Astrocyte of the spinal cord (primary cell): ENCODE measurements around the gene MIEN1.

Experiments used
- DNase-seq: peaks from one replicate; pipeline ENCODE4 v3.0.0; 2011; ENCODE audit warnings: low read depth, low spot score
- H3K4me3 ChIP-seq: 2 replicates; pipeline ENCODE4 v1.5.1; 2011; ENCODE audit warnings: low read depth, mild to moderate bottlenecking, low read length, moderate library complexity
- in situ Hi-C: cut with HindIII; loops from 2 replicates; pipeline ENCODE4 v1.10.0; 2017; ENCODE audit warnings: low sequenced_read_pairs
- TF ChIP-seq, protein P1 (sequence below): IDR thresholded peaks from 2 replicates; pipeline ENCODE4 v1.5.1; 2012; ENCODE audit warnings: low read depth, mild to moderate bottlenecking, low read length, inconsistent platforms

MIEN1 gene

DNA sequence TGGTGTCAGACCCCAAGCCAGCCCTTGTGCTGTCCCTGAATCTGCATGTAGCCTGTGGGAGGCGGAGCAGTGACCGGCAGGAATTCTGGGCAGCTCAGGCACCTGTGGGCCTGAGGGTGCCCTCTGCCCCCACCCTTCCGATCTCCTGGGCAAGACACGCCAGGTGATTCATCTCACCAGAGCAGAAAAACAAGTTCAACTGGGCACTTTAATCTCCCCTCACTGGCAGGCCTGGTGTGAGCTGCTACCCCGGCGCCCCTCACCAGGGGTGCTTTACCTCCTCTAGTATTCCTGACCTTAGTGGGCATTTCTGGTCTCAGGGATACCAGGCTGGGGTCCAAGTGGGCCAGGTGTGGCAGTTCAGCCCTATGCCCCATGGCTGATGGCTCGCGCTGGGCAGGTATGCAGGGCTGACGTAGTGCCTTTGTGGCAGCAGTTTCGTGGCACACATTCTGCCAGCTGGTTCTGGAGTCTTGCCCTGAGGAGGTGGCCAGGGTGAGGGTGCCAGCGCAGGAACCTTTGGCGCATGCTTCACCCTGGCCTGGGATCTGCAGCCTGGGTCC lies 24.5 kb downstream of the MIEN1 start:
- in situ Hi-C loops = no loop called here
- TF ChIP-seq, protein P1, sequence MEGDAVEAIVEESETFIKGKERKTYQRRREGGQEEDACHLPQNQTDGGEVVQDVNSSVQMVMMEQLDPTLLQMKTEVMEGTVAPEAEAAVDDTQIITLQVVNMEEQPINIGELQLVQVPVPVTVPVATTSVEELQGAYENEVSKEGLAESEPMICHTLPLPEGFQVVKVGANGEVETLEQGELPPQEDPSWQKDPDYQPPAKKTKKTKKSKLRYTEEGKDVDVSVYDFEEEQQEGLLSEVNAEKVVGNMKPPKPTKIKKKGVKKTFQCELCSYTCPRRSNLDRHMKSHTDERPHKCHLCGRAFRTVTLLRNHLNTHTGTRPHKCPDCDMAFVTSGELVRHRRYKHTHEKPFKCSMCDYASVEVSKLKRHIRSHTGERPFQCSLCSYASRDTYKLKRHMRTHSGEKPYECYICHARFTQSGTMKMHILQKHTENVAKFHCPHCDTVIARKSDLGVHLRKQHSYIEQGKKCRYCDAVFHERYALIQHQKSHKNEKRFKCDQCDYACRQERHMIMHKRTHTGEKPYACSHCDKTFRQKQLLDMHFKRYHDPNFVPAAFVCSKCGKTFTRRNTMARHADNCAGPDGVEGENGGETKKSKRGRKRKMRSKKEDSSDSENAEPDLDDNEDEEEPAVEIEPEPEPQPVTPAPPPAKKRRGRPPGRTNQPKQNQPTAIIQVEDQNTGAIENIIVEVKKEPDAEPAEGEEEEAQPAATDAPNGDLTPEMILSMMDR = no peak
- no peak for DNase-seq
- H3K4me3 ChIP-seq = no peak overlapping the region

DNA sequence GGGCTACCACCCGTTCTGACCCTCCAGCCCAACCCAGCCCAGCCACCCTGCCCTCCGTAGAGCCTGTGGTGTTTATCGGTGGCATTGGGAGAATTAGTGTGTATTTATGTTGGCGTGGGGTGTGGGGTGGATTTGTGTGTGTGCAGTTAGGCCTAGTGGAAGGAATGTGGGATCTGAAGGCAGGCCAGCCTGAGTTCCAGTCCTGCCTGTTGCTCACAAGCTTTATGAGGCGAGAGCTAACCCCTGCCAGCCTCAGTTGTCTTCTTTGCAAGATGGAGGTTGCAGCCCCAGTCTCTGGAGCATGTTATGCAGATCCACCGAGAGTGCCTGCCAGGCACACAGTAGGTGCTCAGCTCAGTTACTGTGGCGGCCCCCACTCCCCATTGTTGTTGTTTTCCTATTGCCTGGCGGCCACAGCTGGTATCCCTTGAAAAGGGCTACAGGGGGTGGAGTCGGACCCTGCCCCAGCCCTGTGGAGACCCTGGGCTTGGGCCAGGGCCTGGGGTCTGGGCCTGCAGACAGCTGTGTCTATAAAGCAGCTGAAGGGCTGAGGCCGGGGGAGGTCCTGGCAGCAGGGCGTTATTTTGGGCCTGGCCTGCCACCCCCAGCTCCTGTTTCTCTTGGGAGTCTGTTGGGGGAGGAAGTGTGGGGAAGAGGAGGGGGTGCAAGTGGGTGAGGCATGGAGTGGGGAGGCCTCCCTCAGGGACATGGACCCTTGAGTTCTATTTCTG lies 25.3 kb downstream of the MIEN1 start:
- in situ Hi-C loops = no loop called here
- DNase-seq = peak; percentile 29
- TF ChIP-seq, protein P1 = peak; percentile 33
- no peak overlapping the region for H3K4me3 ChIP-seq

DNA sequence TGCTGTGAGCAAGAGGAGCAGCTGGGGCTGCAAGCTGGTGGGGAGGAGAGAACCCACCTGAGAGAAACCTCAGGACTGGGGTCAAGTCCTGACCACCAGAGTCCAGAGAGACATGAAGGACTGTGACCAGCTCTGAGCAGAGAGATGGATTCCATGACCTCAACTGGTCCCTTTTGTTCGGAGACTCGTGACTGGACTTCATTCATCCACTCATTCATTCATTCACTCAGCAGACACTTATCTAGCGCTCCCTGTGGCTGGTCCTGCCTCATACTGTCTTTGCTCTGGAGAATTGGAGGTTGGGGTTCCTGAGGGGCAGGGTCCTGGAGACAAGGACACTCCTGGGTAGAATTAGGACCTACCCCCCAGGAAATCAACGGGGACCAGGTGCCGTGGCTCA lies 26.4 kb downstream of the MIEN1 start:
- no peak overlapping the region for H3K4me3 ChIP-seq
- DNase-seq = no peak
- TF ChIP-seq, protein P1 = no peak
- in situ Hi-C loops = no loop called here

DNA sequence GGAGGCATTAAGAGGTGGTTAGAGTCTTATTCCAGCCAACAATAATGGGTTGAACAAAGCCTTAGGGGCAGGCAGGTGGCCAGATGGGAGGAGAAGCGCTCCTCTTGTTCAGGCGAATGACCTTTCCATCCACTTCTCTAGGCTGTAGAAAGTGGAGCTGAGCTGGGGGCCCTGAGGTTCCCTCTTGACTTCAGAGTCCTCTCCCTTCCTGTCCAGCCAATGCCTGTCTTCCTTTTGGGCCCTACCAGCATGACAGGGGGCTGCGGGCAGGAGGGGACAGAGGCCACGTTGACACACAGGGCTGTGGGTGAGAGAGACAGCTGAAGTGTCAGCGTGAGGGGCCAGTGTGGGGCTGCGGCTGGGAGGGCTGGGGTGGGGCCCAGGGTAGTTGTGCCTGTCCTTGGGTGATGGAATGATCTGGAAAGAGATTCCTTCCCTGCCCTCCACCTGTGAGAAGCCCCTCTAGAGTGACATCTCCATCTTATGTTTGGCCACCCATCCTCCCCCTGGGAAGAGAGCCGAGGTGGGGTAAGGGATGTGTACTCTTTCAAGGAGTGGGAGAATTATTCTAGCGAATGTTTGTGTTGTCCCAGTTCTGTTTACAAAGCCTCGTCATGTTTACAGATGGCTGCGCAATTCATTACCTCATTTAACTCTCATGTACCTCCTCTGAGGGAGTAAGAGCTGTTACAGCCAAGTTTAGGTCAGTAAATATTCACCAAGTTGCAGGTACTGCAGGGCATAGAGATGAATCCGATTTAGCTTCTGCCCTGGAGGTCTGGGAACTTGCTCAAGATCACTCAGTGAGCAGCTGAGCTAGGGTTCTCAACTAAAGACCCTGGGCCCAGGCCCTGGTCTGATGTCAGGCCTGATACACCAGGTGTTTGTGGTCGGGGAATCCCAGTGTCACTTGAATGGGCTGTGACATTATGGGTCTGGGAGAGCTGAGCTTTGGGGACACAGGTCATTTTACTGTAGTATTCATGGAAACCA lies 27.1 kb downstream of the MIEN1 start:
- TF ChIP-seq, protein P1 = no peak
- in situ Hi-C loops = no loop called here
- DNase-seq = no peak
- H3K4me3 ChIP-seq = no peak overlapping the region

DNA sequence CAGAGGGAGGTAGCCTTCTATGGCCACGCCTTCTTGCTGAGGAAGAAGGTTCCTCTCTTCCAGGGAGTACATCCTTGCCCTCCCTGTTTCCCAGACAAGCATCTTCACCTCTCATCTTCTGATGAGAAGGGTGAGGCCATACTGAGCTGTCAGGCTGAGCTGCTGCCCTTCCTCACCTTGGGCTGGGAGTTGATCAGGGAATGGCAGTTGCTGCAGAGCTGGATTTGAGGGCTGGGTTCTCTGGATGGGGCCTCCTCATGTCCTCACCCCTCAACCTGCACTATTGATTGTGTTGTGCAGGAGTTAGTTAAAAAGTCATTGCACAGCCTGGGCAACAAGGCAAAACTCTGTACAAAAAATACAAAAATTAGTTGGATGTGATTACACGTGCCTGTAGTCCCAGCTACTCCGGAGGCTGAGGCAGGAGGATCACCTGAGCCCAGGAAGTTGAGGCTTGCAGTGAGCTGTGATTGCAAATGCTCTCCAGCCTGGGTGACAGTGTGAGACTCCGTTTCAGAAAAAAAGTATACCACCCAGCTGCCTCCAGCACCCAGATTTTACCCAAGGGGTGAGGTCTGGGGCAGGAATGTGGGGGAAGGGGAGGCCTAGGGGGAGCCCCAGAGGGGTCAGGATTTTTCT lies 28.4 kb downstream of the MIEN1 start:
- no peak overlapping the region for H3K4me3 ChIP-seq
- no peak for DNase-seq
- TF ChIP-seq, protein P1 = no peak
- in situ Hi-C loops = no loop called here
